Uterine smooth muscle cell (primary cell): ENCODE measurements around the gene CSRP3. TPM values are rescaled to one million over a fixed set of nuclear protein-coding genes. Genes with fewer than 3 reads are reported as not detected.

Experiments used
- total RNA-seq: library from RNA; depleted of rRNA; stranded (reverse); fragments of >200 nt; gene quantifications from 2 replicates; pipeline ENCODE4 v1.2.3, GENCODE V29; 2014

The CSRP3 gene
- not detected in 2 replicates for total RNA-seq

DNA sequence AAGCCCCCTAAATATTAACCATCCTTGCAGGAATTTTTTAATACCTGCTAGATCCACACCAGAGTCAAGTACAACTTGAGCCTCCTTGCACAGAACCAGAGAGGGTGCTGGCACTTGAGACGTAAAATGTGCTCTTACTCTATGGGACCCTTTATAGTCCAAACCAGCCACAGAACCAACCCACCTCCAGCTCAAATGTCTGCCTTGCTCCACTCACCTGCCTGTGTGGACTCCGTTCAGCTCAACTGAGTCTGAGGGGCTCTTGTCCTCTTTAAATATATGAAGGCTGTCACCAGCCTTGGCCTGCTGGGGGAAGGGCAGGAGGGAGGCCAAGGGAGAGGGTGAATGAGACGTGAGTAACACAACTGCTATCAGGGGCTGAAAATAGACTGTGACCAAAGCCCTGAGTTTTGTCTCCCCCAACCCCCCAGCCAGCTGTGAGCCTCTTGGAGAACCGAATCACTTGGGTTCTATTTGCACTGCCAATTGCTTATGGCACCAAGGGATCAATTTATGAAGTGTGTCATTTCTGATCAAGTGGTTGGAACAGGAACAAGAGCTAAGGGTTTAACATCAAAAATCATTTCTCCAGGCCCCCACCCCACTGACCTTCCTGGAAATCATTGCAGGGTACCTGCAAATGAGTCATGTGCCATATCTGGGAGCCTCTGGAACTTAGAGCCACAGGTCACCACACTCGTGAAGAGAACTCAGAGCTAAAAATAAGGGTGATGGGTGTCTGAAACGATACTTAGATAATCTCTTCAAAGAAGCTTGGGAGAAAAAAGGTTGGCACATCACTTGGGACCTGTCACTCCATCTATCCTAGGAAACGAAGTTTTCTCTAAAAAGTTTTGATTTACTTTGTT lies at the start of gene CSRP3:
TSS of gene CSRP3 (minus strand) at position 247 of the 869 bp plus-strand sequence. CDS start 9,535 bp downstream, outside the sequence.

DNA sequence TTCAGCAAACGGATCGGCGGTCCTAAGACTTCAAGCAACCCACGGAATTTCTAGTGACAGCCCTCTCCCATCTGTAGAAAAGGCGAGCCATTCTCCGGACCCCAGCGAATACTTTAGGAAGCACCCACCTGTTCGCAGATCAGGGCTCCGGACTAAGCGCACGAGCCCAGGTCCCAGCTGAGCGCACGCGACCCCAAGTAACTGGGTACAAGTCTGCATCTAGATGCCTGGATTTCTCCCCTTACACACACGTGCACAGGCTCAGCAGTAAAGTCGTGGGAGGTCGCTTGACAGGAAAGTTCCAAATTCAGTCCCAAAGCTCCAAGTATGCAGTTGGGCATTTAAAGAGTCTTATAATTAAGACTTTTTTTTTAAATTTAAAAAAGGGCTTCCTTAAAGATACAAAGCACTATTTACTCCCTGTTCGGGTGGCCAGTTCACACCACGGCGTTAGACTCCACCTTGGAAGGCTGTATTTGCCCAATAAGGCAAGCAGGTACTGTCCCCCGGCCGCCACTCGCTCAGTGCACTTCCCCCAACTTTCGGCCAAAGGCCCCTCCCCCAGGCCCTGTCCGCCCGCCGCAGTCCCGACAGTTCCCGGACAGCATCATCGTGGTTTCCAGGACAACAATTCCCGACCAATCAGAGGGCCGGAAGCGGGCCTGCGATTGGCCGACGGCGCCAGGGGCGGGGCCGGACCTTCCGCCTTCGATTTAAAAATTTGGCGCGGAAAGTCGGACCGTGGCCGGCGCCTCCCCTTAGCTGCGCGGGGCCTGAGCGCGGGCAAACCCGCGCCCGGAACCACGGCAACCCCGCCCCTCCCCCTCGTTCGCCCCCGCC lies 38.9 kb upstream of the CSRP3 start, which contains the start of gene E2F8:
TSS of gene E2F8 (minus strand) at position 526 of the 840 bp plus-strand sequence. CDS start 824 bp downstream, outside the sequence.

Other genes starting within 250 kb of the CSRP3 start
- gene MRGPRX2, start 141.3 kb downstream of the CSRP3 start, total RNA-seq: not detected in 2 replicates
- gene ZDHHC13, start 84.8 kb downstream of the CSRP3 start, total RNA-seq: 14.4 and 22.9 TPM in 2 replicates
- gene E2F8, start 39.0 kb upstream of the CSRP3 start, total RNA-seq: 0.25 and 2.0 TPM in 2 replicates